ENCODE data around the gene IL11.
"Not testable (repeated sequence)": the region's sequence is repeated elsewhere in the genome, so short reads cannot be mapped to it uniquely, and the experiment has no call there.

IL11 gene

DNA sequence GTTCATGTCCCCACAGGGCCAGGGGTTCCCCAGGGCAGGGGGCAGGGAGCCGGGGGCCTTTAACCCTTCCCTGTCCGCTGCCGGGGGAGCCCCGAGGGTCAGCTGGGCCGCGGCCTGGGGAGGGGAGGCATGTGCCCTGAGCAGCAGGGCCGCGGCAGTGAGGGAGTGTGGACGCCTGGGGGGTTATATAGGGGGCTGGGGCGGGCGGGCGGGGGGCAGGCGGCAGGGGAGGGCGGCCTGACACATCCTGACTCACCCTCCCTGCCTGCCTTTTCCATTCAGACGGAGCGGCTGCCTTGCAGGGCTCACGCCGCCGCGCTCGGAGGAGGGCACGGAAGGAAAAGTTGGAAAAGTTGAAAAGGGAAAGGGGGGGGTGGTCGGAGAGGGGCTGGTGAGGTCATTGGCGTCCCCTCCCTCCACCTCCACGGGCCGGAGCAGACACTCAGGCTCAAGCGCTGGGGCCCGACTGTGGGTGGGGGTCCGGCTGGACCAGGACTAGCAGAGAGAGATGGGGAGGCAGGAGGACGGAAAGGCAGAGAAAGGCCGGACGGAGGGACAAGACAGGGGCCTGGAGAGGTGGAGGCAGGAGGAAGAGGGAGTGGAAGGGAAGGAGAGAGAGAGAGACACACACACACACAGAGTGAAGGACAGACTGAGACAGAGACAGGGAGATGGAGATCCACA lies at the start of gene IL11:
IL11 (minus strand) TSS at position 159 of the 684 bp plus-strand sequence; CDS start at position 6, 153 bp downstream.
- no peak for DNase-seq (ENCODE audit: low read depth)

DNA sequence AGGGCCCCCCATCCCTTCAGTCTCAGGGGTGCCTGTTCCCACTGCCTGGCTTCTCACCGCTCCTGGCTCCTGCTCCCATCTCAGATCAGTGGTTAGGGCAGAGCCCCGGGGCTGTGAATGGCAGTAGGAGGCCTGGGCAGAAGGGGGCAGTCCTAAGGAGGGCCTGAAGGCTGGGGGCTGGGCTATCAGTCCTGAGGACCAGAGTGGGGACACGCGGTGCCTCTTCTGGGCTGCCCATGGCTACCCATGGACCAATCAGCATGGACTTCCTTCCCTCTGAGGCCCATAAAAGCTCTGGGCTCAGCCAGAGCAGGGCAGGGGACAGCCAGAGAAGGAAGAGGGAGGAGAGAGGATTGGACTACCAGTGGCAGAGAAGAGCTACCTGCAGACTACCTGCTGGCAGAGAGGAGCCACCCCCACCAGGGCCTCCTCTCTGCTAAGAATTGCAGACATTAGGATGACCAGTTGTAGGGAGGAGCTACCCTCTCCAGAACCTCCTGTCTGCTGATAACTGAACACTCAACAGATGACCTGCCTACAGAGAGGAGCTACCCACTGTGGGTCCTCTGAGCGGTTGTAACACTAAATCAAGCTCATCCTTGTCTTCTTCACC lies 49.5 kb upstream of the IL11 start:
- no peak for DNase-seq (ENCODE audit: low read depth)

DNA sequence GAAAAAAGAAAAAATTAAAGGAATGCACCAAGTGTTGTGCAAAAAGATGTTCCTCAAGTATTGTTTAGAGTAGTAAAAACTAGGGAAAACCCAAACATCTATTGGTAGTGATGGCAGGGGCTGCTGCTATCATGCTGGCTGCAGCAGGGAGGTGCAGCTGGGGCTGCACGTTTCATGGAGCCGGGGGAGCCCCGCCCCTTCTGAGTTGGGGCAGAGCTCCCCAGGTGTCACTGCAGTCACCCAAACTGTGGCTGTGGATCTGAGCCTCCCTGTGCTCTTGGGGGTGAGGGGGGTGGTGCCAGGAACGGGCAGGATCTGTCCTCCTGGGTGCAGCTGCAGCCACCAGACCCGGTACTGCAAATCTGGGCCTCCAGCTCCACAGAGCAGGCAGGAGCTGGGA lies 48.8 kb upstream of the IL11 start:
- no peak for DNase-seq (ENCODE audit: low read depth)

DNA sequence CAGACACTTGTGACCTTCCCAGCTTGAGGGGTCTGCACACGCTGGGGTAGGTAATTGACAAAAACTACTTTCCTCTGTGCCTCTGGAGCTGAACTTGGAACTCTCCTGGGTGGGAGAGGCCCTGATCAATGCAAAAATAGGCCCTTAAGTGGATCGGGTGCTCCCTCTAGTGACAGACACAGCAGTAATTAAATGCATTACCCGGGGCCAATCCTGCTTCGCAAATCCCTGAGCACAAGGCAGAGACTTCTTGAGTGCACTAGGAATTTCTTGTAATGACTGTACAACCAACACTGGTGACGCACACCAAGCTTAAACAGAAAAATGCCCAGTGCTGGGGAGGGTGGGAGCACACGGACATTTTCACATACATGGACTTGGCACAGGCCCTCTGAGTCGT lies 47.9 kb upstream of the IL11 start:
- DNase-seq (ENCODE audit: low read depth): peak; percentile 58

- no peak for DNase-seq (ENCODE audit: low read depth)
These were observed 39.9 kb upstream of the IL11 start for GRCh38 chr19:55410168-55410567.

DNA sequence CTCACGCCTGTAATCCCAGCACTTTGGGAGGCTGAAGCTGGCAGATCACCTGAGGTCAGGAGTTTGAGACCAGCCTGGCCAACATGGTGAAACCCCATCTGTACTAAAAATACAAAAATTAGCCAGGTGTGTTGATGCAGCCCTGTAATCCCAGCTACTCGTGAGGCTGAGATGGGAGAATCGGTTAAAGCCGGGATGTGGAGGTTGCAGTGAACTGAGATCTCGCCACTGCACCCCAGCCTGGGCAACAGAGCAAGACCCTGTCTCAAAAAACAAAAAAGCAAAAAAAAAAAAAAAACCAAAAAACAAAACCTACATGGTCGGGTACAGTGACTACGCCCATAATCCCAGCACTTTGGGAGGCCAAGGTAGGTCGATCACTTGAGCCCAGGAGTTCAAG lies 38.9 kb upstream of the IL11 start:
- not testable (repeated sequence) for DNase-seq (ENCODE audit: low read depth)

- DNase-seq (ENCODE audit: low read depth): no peak
These were observed 38.2 kb upstream of the IL11 start for GRCh38 chr19:55408533-55408872.

- DNase-seq (ENCODE audit: low read depth): peak; percentile 98
These were observed 37.7 kb upstream of the IL11 start for GRCh38 chr19:55407800-55408532.

DNA sequence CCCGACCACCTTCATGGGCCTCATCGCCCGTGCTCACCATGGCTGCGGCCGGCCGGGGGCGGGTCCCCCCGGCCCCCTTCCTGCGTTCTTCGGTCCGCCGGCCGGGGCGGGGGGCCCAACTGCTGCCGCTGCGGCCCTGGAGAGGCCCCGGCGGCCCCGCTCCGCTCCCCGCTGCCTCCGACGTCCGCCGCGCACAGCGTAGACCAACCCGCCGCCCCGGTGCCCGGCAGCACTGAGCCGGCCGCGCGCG lies 37.2 kb upstream of the IL11 start, which contains the start of gene UBE2S:
UBE2S (minus strand) TSS at position 239 of the 250 bp plus-strand sequence; CDS start at position 40, 199 bp downstream.
- not testable (repeated sequence) for DNase-seq (ENCODE audit: low read depth)

DNA sequence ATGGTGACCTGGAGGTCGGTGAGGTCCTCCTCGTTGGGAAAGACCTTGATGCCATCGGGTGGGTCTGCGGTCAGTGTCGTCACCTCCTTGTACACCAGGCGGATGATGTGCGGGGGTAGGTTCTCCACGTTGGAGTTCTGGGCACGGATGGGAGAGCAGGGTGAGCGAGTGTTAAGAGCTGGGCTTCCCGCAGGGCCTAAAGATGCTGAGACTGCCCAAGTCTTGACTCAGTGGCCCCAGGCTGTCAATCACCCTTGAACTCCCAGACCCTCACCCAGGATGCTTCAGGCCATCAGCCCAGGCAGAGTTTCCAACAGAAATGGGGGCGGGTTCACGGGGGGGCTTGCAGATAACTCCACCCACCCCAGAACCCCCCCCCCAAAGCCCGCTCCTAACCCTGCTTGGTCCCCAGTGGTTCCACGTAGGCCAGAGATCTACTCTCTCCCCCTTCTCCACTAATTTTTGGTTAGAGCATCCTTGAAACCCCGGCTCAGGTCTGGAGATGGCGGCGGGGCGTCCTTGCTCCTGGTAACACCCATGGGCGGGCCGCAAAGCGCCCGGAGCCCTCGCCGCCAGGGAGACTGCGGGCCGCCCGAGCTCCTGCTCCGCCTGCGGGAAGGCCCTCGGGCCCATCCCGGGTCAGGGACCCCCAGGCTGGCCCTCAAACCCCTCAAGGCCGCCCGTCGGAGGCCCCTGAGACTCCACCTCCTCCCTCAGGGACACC lies 36.7 kb upstream of the IL11 start:
- DNase-seq (ENCODE audit: low read depth): no peak

DNA sequence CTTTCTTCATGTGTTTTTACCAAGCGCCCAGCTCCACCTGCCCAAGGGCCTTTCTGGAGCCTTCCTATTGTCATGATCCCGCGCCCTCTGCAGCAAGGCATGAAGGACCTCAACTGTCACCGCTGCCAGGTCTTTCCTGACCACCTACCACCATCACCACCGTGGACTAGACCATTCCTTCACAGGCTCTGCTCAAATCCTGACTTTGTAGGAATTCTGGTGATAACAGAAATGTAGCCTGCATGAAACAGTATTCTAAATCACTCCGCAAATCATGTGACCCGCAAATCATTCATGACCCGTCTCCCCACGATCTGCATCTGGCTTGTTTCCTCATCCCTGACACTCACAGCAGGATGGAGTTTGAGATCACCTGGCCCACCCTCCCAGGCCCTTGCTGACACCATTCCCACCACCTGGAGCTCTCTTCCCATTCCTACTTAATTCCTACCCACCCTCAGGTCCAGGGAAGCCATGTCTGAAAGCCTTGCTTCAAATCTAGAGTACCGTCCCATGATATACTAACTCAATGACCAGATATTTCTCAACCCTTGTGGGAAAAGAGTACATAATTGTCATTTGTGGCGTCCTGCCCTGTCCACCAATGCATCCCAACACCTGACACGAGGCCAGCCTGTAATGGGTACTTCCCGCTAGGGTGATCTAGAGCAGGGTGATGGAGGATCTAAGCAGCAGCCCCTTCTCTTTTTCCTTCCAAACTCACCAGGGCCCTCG lies 36.0 kb upstream of the IL11 start:
- no peak for DNase-seq (ENCODE audit: low read depth)

DNA sequence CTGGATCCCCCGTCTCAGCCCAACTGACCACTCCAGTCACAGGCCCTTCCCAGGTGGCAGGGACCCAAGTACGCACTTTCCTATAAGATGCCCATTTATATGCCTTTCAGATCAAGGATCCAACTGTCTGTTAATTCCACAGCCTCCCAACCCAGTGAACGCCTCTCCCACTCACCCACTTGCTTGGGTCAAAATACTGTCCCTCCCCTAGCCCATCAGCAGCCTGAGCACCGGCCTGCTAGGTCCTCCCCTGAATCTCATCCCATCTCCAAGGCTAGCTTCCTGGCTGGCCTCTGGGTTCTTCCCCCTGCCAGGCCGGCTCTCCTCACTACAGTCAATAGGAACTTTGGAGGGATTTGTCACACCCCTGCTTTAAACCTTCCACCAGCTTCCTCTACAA lies 35.4 kb upstream of the IL11 start:
- DNase-seq (ENCODE audit: low read depth): no peak

DNA sequence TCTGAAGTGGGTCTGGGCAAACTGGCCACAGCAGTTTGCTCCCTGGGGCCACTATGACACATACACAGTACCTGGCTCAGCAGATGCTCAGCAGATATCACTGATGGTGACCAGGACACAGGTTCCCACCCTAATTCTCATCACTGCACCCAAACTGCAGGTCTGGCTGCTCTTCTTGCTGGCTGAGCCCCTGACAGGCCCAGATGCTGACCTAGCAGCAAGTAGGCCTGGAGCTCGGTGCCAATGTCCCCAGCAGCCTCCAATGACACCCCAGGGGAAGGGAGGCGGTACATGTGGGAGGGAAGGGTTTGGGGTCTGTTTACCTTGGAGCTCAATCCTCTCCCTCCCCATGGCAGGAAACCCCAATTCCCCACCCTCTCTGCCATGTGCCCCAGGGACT lies 32.2 kb upstream of the IL11 start:
- DNase-seq (ENCODE audit: low read depth): no peak

- DNase-seq (ENCODE audit: low read depth): not testable (repeated sequence)
These were observed 31.1 kb upstream of the IL11 start for GRCh38 chr19:55401390-55401789.

DNA sequence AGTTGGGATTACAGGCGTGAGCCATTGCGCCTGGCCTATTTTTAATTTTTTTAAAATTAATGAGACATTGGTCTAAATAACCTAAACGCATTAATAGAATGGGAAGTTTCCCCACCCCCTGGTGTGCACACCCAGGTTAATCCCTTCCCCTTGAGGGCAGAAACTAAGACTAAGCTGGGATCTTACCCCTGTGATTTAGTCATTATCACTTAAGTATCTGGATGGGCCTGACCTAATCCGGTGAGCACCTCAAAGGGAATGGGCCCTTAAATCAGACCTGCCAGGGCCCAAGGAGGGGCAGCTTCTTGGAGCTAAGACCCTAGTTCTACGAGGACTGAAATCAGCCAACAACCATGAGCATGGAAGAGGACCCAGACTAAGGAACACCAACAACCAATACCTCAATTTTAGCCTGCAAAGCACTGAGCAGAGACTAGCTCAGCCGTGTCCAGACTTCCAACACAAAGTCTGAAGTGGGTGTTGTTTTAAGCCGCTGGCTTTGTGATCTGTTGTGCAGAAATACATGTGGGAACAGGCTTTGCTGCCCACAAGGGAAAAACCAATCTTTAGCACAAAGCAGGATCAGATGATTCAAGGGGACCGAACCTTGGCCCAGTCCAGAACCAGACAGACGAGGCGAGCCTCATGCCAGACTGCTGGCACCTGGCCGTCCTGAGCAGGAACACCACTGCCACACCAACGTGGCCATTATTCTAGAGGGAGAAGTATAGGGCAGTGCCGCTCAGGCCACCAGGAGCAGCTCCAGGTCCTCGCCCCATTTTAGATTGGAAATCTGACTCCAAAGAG lies 30.2 kb upstream of the IL11 start:
- no peak for DNase-seq (ENCODE audit: low read depth)

DNA sequence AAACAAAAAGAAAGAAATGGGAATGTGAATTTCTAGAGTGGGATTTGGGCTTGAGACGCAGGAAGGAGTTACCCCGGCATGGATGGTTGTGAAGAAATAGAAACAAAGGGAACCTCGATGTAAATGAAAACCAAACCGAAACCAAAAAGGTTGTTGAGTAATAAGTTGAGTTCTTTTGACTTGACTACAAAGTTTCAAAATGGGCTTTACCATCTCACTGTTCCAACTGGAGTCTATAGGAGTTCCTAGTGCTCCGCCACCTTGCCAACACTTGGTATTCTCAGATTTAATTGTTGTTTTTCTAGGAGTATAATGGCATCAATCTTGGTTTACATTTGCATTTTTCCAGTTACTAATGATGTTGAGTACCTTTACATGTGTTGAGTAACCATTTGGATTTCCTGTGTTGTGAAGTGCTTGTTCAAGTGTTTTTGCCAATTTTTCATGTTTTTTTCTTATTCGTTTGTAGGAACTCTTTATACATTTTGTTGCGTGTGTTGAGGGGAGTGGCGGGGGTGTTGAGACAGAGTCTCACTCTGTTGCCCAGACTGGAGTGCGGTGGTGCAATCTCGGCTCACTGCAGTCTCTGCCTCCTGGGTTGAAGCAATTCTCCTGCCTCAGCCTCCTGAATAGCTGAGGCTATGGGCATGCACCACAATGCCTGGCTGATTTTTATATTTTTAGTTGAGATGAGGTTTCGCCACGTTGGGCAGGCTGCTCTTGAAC lies 28.1 kb upstream of the IL11 start:
- DNase-seq (ENCODE audit: low read depth): no peak

DNA sequence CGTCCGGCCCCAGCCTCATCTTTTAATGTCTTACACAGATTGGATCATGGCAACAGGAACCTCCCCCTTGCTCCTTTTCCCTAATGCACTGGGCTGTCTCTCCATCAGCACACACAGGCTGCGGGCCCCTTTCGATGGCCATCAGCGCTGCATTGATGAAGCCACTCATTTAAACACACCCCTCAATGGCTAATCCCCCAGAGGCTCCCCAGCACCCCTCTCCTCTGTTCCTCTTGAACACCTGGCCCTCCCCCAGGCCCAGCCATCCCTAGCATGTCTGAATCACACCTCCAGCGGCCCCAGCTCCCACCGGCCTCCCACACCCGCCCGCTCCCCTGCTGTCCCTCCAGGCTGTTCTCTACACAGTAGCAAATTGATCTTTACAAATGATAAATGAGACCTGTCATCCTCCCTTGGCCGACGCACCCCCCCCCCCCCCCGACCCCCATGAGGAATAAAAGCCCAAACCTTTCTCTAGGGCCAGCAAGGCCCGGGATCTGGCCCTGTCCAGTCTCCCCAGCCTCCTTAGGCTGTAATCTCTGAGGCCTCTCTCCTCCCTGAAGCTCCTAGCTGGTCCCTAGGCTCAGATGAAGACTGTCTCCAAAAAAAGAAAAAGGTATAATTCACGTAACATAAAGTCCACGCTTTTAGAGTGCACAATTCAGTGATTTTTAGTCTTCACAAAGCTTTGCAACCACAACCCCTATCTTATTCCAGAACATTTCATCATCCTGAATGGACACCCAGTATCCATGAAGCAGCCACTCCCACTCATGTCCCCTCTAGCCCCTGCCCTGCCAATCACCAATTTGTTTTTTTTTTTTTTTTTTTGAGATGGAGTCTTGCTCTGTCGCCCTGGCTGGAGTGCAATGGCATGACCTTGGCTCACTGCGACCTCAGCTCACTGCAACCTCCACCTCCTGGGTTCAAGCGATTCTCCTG lies 22.8 kb upstream of the IL11 start:
- no peak for DNase-seq (ENCODE audit: low read depth)

DNA sequence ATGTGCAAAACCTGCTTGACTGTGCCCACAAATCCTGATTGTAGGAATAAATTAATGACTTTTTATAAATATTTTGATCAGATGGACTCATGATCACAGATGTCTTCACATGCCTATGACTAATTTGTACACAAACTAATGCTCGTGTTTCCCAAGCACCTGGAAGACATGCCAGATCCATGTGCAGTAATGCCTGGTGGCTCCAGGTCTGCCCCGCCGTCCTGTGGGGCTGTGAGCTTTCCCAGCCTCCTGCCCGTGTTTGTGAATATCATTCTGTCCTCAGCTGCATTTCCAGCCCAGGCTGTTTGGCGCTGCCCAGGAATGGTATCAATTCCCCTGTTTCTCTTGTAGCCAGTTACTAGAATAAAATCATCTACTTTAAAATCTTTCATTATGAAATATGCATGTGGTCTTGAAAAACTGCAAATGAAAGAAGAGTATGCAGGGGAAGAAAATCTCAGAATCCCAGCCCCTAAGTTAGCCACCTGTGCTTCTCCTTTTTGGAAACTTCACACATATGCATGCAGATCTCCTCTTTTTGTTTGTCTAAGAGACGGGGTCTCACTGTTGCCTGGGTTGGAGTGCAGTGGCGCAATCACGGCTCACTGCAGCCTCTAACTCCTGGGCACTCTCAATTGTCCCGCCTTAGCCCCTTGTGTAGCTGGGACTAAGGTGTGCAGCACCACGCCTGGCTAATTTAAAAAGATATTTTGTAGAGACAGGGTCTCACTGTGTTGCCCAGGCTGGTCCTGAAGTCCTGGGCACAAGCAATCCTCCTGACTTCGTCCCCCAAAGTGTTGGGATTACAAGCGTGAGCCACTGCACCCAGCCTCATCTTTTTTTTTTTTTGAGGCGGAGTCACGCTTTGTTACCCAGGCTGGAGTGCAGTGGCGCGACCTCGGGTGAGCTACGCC lies 21.7 kb upstream of the IL11 start:
- DNase-seq (ENCODE audit: low read depth): no peak
